ENCODE data around the gene GNL3. TPM values are rescaled to one million over a fixed set of nuclear protein-coding genes. Genes with fewer than 3 reads are reported as not detected.

The GNL3 gene
- total and polyA plus RNA-seq, 4 donors: 26.5 to 82.2 (median 41.8) TPM

DNA sequence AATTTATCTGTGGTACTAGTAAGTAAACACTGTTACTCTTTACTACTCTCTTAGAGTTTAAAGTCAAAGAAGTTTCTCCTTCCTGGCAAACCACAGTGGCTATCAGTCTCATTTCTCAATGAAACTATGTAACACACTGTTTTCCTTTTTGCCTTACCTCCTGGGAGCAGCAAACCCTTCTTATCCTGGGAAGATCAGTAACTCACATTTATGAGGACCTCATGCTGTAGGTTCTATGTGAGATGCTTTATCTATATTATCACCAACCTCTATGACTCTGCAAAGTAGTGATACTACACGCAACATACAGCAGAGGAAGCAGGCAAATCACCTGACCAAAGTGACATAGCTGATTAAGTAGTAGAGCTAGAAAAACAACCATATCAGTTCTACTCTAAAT lies 35.4 kb upstream of the GNL3 start:
- no peak for TF ChIP-seq SP1 (IDR thresholded peaks at IDR 0.05)
- no peak for TF ChIP-seq REST (IDR thresholded peaks at IDR 0.05)
- TF ChIP-seq JUND (IDR thresholded peaks at IDR 0.05): no peak
- TF ChIP-seq FOXA1 (IDR thresholded peaks at IDR 0.05): no peak
- no peak for TF ChIP-seq RXRA (IDR thresholded peaks at IDR 0.05)
- TF ChIP-seq ZBTB33 (IDR thresholded peaks at IDR 0.05): no peak
- no peak for TF ChIP-seq HNF4A (conservative IDR thresholded peaks at IDR 0.05)
- no peak for TF ChIP-seq YY1 (IDR thresholded peaks at IDR 0.05)
- TF ChIP-seq ATF3 (IDR thresholded peaks at IDR 0.05): no peak
- no peak for TF ChIP-seq FOXA2 (IDR thresholded peaks at IDR 0.05)
- TF ChIP-seq TAF1 (conservative IDR thresholded peaks at IDR 0.05): no peak
- TF ChIP-seq, protein P1, sequence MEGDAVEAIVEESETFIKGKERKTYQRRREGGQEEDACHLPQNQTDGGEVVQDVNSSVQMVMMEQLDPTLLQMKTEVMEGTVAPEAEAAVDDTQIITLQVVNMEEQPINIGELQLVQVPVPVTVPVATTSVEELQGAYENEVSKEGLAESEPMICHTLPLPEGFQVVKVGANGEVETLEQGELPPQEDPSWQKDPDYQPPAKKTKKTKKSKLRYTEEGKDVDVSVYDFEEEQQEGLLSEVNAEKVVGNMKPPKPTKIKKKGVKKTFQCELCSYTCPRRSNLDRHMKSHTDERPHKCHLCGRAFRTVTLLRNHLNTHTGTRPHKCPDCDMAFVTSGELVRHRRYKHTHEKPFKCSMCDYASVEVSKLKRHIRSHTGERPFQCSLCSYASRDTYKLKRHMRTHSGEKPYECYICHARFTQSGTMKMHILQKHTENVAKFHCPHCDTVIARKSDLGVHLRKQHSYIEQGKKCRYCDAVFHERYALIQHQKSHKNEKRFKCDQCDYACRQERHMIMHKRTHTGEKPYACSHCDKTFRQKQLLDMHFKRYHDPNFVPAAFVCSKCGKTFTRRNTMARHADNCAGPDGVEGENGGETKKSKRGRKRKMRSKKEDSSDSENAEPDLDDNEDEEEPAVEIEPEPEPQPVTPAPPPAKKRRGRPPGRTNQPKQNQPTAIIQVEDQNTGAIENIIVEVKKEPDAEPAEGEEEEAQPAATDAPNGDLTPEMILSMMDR (IDR thresholded peaks at IDR 0.05; ENCODE audit: low read depth, low read length, missing input control): no peak
- no peak for TF ChIP-seq RAD21 (IDR thresholded peaks at IDR 0.05)
- no peak for TF ChIP-seq NR2F2 (IDR thresholded peaks at IDR 0.05)
- TF ChIP-seq MAX (IDR thresholded peaks at IDR 0.05): no peak
- no peak for TF ChIP-seq EGR1 (IDR thresholded peaks at IDR 0.05; ENCODE audit: low read depth in 2 of 2)
- no peak for TF ChIP-seq GABPA (IDR thresholded peaks at IDR 0.05 in 1 of 2, conservative IDR thresholded peaks at IDR 0.05 in 1 of 2)
- no peaks in the 10 kb centered on the region for H3K4me1 ChIP-seq (ENCODE audit: control insufficient read depth in 4 of 4, insufficient read depth in 4 of 4, low read length in 3 of 4)
- H3K27ac ChIP-seq (ENCODE audit: low read depth in 1 of 2, low read length in 2 of 2): no peak overlapping the region
- H3K36me3 ChIP-seq (ENCODE audit: control insufficient read depth in 4 of 4, insufficient read depth in 3 of 4, low read depth in 1 of 4, low read length in 3 of 4): peaks cover 9 to 59% (median 49%) of the 10 kb centered on the region in 4 donors
- no peak overlapping the region for H3K4me3 ChIP-seq (ENCODE audit: low read depth in 1 of 3, low read length in 3 of 3)
- no peaks in the 10 kb centered on the region for H3K27me3 ChIP-seq (ENCODE audit: control insufficient read depth in 4 of 4, insufficient read depth in 4 of 4, low read length in 3 of 4)
- no peaks in the 10 kb centered on the region for H3K9me3 ChIP-seq (ENCODE audit: control insufficient read depth in 4 of 4, low read length in 3 of 4)
- H3K9ac ChIP-seq (ENCODE audit: low read depth in 1 of 2, low read length in 2 of 2): no peak overlapping the region
- WGBS: 92% methylated on average over 1 of the region's 1 CpG
- no peak for DNase-seq (ENCODE audit: low spot score)

- no peak for TF ChIP-seq SP1 (IDR thresholded peaks at IDR 0.05)
- no peak for TF ChIP-seq RXRA (IDR thresholded peaks at IDR 0.05)
- no peak for TF ChIP-seq NR2F2 (IDR thresholded peaks at IDR 0.05)
- no peak for TF ChIP-seq FOXA2 (IDR thresholded peaks at IDR 0.05)
- TF ChIP-seq RAD21 (IDR thresholded peaks at IDR 0.05): no peak
- no peak for TF ChIP-seq HNF4G (IDR thresholded peaks at IDR 0.05)
- TF ChIP-seq FOXA1 (IDR thresholded peaks at IDR 0.05): no peak
- TF ChIP-seq, protein P1 (IDR thresholded peaks at IDR 0.05; ENCODE audit: low read depth, low read length, missing input control): no peak
- no peak for TF ChIP-seq ATF3 (IDR thresholded peaks at IDR 0.05)
- no peak for TF ChIP-seq TAF1 (conservative IDR thresholded peaks at IDR 0.05)
- Histone ChIP-seq H3K4me3 (ENCODE audit: low read depth in 1 of 3, low read length in 3 of 3) (no peak overlapping the region), H3K27me3 (ENCODE audit: control insufficient read depth in 4 of 4, insufficient read depth in 4 of 4, low read length in 3 of 4) (no peaks in the 10 kb centered on the region), H3K36me3 (ENCODE audit: control insufficient read depth in 4 of 4, insufficient read depth in 3 of 4, low read depth in 1 of 4, low read length in 3 of 4) (peaks cover 9 to 64% (median 56%) of the 10 kb centered on the region in 4 donors), H3K9ac (ENCODE audit: low read depth in 1 of 2, low read length in 2 of 2) (no peak overlapping the region), H3K9me3 (ENCODE audit: control insufficient read depth in 4 of 4, low read length in 3 of 4) (no peaks in the 10 kb centered on the region), H3K27ac (ENCODE audit: low read depth in 1 of 2, low read length in 2 of 2) (no peak overlapping the region), H3K4me1 (ENCODE audit: control insufficient read depth in 4 of 4, insufficient read depth in 4 of 4, low read length in 3 of 4) (no peaks in the 10 kb centered on the region)
- no peak for DNase-seq (ENCODE audit: low spot score)
These were observed 34.2 kb upstream of the GNL3 start for GRCh38 chr3:52651592-52651991.

Data from liver (tissue), 9 donors.